GM23338 (cell line): Measurements from ENCODE around the gene KREMEN2. TPM values are rescaled to one million over a fixed set of nuclear protein-coding genes. Genes with fewer than 3 reads are reported as not detected.

Experiments used
- ZNF114 ChIP-seq: fragments of 250-450 bp; sonication (Bioruptor Pico); IDR thresholded peaks from 2 replicates; pipeline ENCODE4 v1.5.0; 2020; ENCODE audit warnings: mild to moderate bottlenecking, moderate library complexity
- polyA plus RNA-seq: library from polyadenylated mRNA; unstranded; fragments of >200 nt; fragmentation: Nextera tagmentation; extraction: Ambion mirVana; gene quantifications from 2 replicates; pipeline ENCODE4 v1.2.1, GENCODE V29; 2016
- total RNA-seq: library from RNA; depleted of rRNA; stranded (reverse); fragments of >200 nt; shearing (Covaris generic); gene quantifications from 2 replicates; pipeline ENCODE4 v1.2.3, GENCODE V29; 2014
- TF ChIP-seq, protein P1 (sequence below): fragments of 250-450 bp; sonication (Bioruptor Pico); IDR thresholded peaks from 2 replicates; pipeline ENCODE4 v1.5.0; 2020; ENCODE audit warnings: mild to moderate bottlenecking, moderate library complexity
- TF ChIP-seq, protein P2 (sequence below): IDR thresholded peaks from one replicate; pipeline ENCODE4 v1.6.1; 2018; ENCODE audit warnings: antibody characterized with exemption; ENCODE audit not compliant: unreplicated experiment
- TF ChIP-seq, protein P3 (sequence below), 2 experiments: fragments of 200-600 bp in 1 of 2; sonication (generic) in 1 of 2; conservative IDR thresholded peaks; 2 replicates each; pipeline versions ENCODE4 v1.5.1 to v1.6.1; 2016 to 2017; ENCODE audit warnings: antibody characterized with exemption in 2 of 2, low read depth in 2 of 2, mild to moderate bottlenecking in 2 of 2, moderate library complexity in 1 of 2

KREMEN2 gene
- total and polyA plus RNA-seq, 2 experiments from 2014 or later = 4.9 to 16.1 TPM

DNA sequence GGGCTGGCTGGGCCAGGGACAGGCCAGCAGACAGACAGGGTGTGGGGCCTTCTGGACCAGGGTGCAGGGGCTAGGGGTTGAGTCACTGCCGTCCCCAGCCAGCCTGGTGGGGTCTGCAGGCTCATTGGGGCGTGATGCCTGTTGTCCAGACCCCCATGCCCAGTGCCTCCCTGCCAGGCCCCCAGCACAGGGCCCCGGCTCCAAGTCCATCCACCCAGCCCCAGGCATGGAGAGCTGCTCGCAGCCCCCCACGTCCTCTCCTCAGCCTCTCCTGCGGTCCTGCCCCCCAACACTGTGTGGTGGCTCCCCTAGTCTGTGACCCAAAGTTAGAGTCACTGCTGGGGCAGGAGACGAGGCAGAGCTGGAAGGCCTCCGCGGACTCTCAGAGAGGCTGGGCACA lies 23.2 kb downstream of the KREMEN2 start (continued):
- TF ChIP-seq, protein P1, sequence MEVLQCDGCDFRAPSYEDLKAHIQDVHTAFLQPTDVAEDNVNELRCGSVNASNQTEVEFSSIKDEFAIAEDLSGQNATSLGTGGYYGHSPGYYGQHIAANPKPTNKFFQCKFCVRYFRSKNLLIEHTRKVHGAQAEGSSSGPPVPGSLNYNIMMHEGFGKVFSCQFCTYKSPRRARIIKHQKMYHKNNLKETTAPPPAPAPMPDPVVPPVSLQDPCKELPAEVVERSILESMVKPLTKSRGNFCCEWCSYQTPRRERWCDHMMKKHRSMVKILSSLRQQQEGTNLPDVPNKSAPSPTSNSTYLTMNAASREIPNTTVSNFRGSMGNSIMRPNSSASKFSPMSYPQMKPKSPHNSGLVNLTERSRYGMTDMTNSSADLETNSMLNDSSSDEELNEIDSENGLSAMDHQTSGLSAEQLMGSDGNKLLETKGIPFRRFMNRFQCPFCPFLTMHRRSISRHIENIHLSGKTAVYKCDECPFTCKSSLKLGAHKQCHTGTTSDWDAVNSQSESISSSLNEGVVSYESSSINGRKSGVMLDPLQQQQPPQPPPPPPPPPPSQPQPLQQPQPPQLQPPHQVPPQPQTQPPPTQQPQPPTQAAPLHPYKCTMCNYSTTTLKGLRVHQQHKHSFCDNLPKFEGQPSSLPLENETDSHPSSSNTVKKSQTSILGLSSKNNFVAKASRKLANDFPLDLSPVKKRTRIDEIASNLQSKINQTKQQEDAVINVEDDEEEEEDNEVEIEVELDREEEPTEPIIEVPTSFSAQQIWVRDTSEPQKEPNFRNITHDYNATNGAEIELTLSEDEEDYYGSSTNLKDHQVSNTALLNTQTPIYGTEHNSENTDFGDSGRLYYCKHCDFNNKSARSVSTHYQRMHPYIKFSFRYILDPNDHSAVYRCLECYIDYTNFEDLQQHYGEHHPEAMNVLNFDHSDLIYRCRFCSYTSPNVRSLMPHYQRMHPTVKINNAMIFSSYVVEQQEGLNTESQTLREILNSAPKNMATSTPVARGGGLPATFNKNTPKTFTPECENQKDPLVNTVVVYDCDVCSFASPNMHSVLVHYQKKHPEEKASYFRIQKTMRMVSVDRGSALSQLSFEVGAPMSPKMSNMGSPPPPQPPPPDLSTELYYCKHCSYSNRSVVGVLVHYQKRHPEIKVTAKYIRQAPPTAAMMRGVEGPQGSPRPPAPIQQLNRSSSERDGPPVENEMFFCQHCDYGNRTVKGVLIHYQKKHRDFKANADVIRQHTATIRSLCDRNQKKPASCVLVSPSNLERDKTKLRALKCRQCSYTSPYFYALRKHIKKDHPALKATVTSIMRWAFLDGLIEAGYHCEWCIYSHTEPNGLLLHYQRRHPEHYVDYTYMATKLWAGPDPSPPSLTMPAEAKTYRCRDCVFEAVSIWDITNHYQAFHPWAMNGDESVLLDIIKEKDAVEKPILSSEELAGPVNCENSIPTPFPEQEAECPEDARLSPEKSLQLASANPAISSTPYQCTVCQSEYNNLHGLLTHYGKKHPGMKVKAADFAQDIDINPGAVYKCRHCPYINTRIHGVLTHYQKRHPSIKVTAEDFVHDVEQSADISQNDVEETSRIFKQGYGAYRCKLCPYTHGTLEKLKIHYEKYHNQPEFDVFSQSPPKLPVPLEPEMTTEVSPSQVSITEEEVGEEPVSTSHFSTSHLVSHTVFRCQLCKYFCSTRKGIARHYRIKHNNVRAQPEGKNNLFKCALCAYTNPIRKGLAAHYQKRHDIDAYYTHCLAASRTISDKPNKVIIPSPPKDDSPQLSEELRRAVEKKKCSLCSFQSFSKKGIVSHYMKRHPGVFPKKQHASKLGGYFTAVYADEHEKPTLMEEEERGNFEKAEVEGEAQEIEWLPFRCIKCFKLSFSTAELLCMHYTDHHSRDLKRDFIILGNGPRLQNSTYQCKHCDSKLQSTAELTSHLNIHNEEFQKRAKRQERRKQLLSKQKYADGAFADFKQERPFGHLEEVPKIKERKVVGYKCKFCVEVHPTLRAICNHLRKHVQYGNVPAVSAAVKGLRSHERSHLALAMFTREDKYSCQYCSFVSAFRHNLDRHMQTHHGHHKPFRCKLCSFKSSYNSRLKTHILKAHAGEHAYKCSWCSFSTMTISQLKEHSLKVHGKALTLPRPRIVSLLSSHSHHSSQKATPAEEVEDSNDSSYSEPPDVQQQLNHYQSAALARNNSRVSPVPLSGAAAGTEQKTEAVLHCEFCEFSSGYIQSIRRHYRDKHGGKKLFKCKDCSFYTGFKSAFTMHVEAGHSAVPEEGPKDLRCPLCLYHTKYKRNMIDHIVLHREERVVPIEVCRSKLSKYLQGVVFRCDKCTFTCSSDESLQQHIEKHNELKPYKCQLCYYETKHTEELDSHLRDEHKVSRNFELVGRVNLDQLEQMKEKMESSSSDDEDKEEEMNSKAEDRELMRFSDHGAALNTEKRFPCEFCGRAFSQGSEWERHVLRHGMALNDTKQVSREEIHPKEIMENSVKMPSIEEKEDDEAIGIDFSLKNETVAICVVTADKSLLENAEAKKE = no peak
- no peak for TF ChIP-seq ZNF114 (CRISPR knock-in tag)
- TF ChIP-seq, protein P2, sequence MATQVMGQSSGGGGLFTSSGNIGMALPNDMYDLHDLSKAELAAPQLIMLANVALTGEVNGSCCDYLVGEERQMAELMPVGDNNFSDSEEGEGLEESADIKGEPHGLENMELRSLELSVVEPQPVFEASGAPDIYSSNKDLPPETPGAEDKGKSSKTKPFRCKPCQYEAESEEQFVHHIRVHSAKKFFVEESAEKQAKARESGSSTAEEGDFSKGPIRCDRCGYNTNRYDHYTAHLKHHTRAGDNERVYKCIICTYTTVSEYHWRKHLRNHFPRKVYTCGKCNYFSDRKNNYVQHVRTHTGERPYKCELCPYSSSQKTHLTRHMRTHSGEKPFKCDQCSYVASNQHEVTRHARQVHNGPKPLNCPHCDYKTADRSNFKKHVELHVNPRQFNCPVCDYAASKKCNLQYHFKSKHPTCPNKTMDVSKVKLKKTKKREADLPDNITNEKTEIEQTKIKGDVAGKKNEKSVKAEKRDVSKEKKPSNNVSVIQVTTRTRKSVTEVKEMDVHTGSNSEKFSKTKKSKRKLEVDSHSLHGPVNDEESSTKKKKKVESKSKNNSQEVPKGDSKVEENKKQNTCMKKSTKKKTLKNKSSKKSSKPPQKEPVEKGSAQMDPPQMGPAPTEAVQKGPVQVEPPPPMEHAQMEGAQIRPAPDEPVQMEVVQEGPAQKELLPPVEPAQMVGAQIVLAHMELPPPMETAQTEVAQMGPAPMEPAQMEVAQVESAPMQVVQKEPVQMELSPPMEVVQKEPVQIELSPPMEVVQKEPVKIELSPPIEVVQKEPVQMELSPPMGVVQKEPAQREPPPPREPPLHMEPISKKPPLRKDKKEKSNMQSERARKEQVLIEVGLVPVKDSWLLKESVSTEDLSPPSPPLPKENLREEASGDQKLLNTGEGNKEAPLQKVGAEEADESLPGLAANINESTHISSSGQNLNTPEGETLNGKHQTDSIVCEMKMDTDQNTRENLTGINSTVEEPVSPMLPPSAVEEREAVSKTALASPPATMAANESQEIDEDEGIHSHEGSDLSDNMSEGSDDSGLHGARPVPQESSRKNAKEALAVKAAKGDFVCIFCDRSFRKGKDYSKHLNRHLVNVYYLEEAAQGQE = no peak
- TF ChIP-seq, protein P3, sequence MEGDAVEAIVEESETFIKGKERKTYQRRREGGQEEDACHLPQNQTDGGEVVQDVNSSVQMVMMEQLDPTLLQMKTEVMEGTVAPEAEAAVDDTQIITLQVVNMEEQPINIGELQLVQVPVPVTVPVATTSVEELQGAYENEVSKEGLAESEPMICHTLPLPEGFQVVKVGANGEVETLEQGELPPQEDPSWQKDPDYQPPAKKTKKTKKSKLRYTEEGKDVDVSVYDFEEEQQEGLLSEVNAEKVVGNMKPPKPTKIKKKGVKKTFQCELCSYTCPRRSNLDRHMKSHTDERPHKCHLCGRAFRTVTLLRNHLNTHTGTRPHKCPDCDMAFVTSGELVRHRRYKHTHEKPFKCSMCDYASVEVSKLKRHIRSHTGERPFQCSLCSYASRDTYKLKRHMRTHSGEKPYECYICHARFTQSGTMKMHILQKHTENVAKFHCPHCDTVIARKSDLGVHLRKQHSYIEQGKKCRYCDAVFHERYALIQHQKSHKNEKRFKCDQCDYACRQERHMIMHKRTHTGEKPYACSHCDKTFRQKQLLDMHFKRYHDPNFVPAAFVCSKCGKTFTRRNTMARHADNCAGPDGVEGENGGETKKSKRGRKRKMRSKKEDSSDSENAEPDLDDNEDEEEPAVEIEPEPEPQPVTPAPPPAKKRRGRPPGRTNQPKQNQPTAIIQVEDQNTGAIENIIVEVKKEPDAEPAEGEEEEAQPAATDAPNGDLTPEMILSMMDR (conservative IDR thresholded peaks at IDR 0.05; ENCODE audit: low read depth in 2 of 2) = no peak
